Measurements from ENCODE around the gene CD38.

- no peak for TF ChIP-seq CTCF (IDR thresholded peaks at IDR 0.05; ENCODE audit: low read depth, low read length, poor library complexity, severe bottlenecking)
- TF ChIP-seq EZH2phosphoT487 (IDR thresholded peaks at IDR 0.05; ENCODE audit: borderline replicate concordance, low read length), result no peak
Measured at GRCh38 chr4:15794905-15795304, 16.8 kb downstream of the CD38 start.

Data from DOHH2 (cell line).